ENCODE data around the gene PRDX3. TPM values are rescaled to one million over a fixed set of nuclear protein-coding genes. Genes with fewer than 3 reads are reported as not detected.

PRDX3 gene
- total RNA-seq, 4 donors from 2014 or later, result 90.6 to 231 (median 141) TPM

DNA sequence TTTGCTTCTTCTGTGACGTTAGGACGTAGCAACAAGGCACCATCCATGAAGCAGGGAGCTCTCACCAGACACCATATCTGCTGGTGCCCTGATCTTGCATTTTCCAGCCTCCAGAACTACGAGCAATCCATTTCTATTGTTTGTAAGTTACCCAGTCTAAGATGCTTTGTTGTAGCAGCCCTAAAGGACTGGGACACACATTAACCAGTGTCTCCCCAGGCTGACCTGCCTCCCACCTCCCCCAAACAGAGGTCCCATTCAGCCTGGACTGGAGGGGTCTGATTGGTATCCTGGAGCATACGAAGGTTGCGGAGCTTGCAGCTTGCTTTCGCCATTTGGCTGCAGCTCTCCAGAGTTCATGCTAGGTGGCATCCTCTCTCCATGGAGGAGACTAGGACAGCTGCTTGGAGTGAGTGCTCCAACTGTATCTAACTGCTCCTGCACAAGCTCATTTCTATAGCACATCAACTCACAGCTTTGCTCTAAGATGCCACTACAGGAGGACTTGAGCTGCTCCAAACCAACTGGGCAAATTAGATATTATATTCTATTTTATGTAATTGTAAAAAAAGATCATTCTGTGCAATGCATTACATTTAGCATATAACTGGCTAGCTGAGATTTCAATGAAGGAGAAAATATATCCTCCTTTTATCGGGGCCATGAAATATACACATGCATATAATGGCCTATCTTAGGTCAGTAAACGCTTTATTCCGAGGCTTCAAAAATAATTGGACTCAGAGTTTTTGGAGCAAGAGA is 20.8 kb upstream of the PRDX3 start:
- peak; percentile 63 to 72 for DNase-seq
- H3K27me3 ChIP-seq, result no peaks in the 10 kb centered on the region
- intact Hi-C loops (cut with DNase I; ENCODE audit: low total_unique reads), result loop anchor here (2.0 kb wide), 1 partner anchor 245 kb away; no protein-coding TSS in a partner anchor

DNA sequence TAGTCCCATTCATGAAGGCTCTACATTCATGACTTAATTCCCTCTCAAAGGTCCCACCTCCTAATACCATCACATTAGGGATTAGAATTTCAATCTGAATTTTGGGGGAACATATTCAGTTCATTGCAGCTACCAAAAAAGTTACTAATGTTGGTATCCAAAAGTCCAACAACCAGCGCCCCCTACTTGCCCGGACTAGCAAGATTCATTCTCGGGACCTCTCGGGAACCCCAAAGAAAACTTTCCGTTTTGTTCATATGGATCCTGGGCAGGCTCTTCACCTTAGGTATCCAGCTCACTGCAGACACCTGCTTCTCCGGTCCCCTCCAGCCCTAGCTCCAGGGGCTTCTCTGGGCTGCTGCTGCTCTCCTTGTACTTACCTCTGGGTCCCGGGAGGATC is 19.8 kb upstream of the PRDX3 start:
- H3K4me3 ChIP-seq, result no peak overlapping the region
- DNase-seq, result no peak
- intact Hi-C loops (cut with DNase I; ENCODE audit: low total_unique reads), result loop anchor here (2.0 kb wide), 1 partner anchor 246 kb away; no protein-coding TSS in a partner anchor
- H3K27ac ChIP-seq, result no peak overlapping the region
- no peaks in the 10 kb centered on the region for H3K9me3 ChIP-seq
- H3K27me3 ChIP-seq, result no peaks in the 10 kb centered on the region
- H3K36me3 ChIP-seq, result no peaks in the 10 kb centered on the region
- TF ChIP-seq, protein P1, sequence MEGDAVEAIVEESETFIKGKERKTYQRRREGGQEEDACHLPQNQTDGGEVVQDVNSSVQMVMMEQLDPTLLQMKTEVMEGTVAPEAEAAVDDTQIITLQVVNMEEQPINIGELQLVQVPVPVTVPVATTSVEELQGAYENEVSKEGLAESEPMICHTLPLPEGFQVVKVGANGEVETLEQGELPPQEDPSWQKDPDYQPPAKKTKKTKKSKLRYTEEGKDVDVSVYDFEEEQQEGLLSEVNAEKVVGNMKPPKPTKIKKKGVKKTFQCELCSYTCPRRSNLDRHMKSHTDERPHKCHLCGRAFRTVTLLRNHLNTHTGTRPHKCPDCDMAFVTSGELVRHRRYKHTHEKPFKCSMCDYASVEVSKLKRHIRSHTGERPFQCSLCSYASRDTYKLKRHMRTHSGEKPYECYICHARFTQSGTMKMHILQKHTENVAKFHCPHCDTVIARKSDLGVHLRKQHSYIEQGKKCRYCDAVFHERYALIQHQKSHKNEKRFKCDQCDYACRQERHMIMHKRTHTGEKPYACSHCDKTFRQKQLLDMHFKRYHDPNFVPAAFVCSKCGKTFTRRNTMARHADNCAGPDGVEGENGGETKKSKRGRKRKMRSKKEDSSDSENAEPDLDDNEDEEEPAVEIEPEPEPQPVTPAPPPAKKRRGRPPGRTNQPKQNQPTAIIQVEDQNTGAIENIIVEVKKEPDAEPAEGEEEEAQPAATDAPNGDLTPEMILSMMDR (IDR thresholded peaks at IDR 0.05), result peak in 1 of 4 experiments; percentile 25
- TF ChIP-seq POLR2A (IDR thresholded peaks at IDR 0.05), result no peak
- H3K4me1 ChIP-seq, result no peaks in the 10 kb centered on the region

More for the DNA sequence above, 20.8 kb upstream of the PRDX3 start:
- H3K4me3 ChIP-seq, result no peak overlapping the region
- TF ChIP-seq, protein P1 (IDR thresholded peaks at IDR 0.05), result peak; percentile 79 to 91 (median 88)
- no peak for TF ChIP-seq POLR2A (IDR thresholded peaks at IDR 0.05)
- no peaks in the 10 kb centered on the region for H3K9me3 ChIP-seq
- H3K27ac ChIP-seq, result no peak overlapping the region
- no peaks in the 10 kb centered on the region for H3K36me3 ChIP-seq
- no peaks in the 10 kb centered on the region for H3K4me1 ChIP-seq

DNA sequence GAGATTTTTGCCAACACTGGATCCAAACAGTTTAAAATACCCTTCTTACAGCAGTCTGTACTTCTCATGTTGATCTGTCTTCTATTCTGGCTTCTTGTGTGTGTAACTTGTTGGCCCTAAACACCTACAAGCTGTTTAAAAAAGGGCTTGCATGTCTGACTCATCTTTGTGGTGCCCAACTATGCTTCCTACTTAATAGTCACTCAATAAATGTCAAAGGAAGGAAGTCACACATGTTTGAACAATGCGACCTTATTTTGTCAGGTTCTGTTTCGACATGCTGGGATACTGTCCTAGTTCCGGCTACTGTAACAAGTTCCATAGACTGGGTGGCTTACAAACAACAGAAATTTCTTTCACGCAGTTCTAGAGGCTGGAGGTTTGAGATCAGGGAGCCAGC is 19.3 kb upstream of the PRDX3 start:
- no peak overlapping the region for H3K27ac ChIP-seq

DNA sequence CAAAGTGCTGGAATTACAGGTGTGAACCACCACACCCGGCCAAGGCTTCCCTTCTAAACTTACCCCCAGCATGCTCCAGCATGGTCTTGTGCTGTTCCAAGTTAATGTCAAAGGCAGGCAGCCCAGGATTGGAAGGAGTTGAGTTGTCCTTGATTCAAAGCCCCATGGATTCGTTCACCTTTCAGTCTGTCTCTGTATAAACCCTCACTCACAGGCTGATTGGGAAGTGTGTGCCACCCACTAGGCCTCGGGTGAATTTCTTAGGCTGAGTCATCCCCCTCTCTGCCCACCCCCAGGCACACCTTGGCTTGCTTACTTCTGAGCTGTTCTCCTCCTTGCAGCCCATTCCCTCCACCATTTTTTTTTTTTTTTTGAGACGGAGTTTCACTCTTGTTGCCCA is 13.3 kb upstream of the PRDX3 start:
- Histone ChIP-seq H3K4me1 (no peaks in the 10 kb centered on the region), H3K9me3 (no peaks in the 10 kb centered on the region), H3K36me3 (no peaks in the 10 kb centered on the region), H3K27me3 (no peaks in the 10 kb centered on the region), H3K27ac (no peak overlapping the region), H3K4me3 (no peak overlapping the region)
- intact Hi-C loops (cut with DNase I; ENCODE audit: low total_unique reads), result no loop called here
- no peak for DNase-seq
- TF ChIP-seq, protein P1 (IDR thresholded peaks at IDR 0.05), result no peak
- no peak for TF ChIP-seq POLR2A (IDR thresholded peaks at IDR 0.05)

More for the DNA sequence above, 19.3 kb upstream of the PRDX3 start:
- H3K4me3 ChIP-seq, result no peak overlapping the region
- H3K4me1 ChIP-seq, result no peaks in the 10 kb centered on the region
- H3K27me3 ChIP-seq, result no peaks in the 10 kb centered on the region
- H3K36me3 ChIP-seq, result no peaks in the 10 kb centered on the region
- DNase-seq, result no peak
- no peak for TF ChIP-seq POLR2A (IDR thresholded peaks at IDR 0.05)
- TF ChIP-seq, protein P1 (IDR thresholded peaks at IDR 0.05), result no peak
- no peaks in the 10 kb centered on the region for H3K9me3 ChIP-seq
- intact Hi-C loops (cut with DNase I; ENCODE audit: low total_unique reads), result loop anchor here (2.0 kb wide), 1 partner anchor 247 kb away; no protein-coding TSS in a partner anchor

All from uterus (tissue), 4 donors.